Stimulated activated CD4-positive, alpha-beta T cell treated with anti-CD3 and anti-CD28 coated beads, Interleukin-1b, Interleukin-23, amount 100 ng/mL, for 48 hours (primary cell): ENCODE measurements around the gene NOP14.
"Not testable (repeated sequence)": the region's sequence is repeated elsewhere in the genome, so short reads cannot be mapped to it uniquely, and the experiment has no call there.

ENCODE experiments used
- DNase-seq: peaks from one replicate; pipeline ENCODE4 v3.0.0-alpha.2; 2020

The NOP14 gene

GRCh38 chr4:2963175-2963965, at the start of gene NOP14, which contains the start of gene GRK4:
Gene NOP14 (minus strand): TSS chr4:2963406. CDS start chr4:2963319, 87 bp downstream.
Gene GRK4 (plus strand): TSS chr4:2963571. CDS start chr4:2964071, 500 bp downstream.
- DNase-seq: peak; percentile 98

- no peak for DNase-seq
Observed at GRCh38 chr4:3011456-3012220, 48.4 kb upstream of the NOP14 start.

- no peak for DNase-seq
Observed at GRCh38 chr4:3010998-3011397, 47.8 kb upstream of the NOP14 start.

GRCh38 chr4:3010577-3010976, 47.4 kb upstream of the NOP14 start:
- no peak for DNase-seq

GRCh38 chr4:3009422-3009821, 46.2 kb upstream of the NOP14 start:
- peak; percentile 47 for DNase-seq

- DNase-seq: no peak
Observed at GRCh38 chr4:3007724-3008123, 44.5 kb upstream of the NOP14 start.

- DNase-seq: no peak
Observed at GRCh38 chr4:2996415-2996814, 33.2 kb upstream of the NOP14 start.

- DNase-seq: no peak
Observed at GRCh38 chr4:2995546-2996265, 32.5 kb upstream of the NOP14 start.

- DNase-seq: no peak
Observed at GRCh38 chr4:2994917-2995316, 31.7 kb upstream of the NOP14 start.

GRCh38 chr4:2991243-2991642, 28.0 kb upstream of the NOP14 start:
- no peak for DNase-seq

GRCh38 chr4:2983715-2984114, 20.5 kb upstream of the NOP14 start:
- DNase-seq: not testable (repeated sequence)

GRCh38 chr4:2982012-2982411, 18.8 kb upstream of the NOP14 start:
- no peak for DNase-seq

GRCh38 chr4:2981256-2981819, 18.1 kb upstream of the NOP14 start:
- no peak for DNase-seq

- DNase-seq: no peak
Observed at GRCh38 chr4:2977211-2978088, 14.2 kb upstream of the NOP14 start.

GRCh38 chr4:2971275-2971674, 8.1 kb upstream of the NOP14 start:
- DNase-seq: no peak

GRCh38 chr4:2968381-2968780, 5.2 kb upstream of the NOP14 start:
- no peak for DNase-seq

- DNase-seq: no peak
Observed at GRCh38 chr4:2965262-2965661, 2.1 kb upstream of the NOP14 start.

- DNase-seq: no peak
Observed at GRCh38 chr4:2964706-2965258, 1.6 kb upstream of the NOP14 start.

GRCh38 chr4:2963966-2964471, 813 bp upstream of the NOP14 start:
- DNase-seq: peak; percentile 46

GRCh38 chr4:2962614-2963174, 512 bp downstream of the NOP14 start:
- peak; percentile 57 for DNase-seq

- peak; percentile 81 for DNase-seq
Observed at GRCh38 chr4:2961811-2962441, 1.3 kb downstream of the NOP14 start.
